HG02938 (cell line): ENCODE results near the gene SNRPA.
"Not testable (repeated sequence)": the region's sequence is repeated elsewhere in the genome, so short reads cannot be mapped to it uniquely, and the experiment has no call there.

Experiments
- ATAC-seq: cut with Tn5 transposase; IDR thresholded peaks from one replicate; pipeline ENCODE4 v1.9.1; 2021; ENCODE audit warnings: mild to moderate bottlenecking, moderate library complexity; ENCODE audit not compliant: unreplicated experiment

Gene SNRPA

GRCh38 chr19:40800339-40800996 is 49.5 kb downstream of the SNRPA start:
- ATAC-seq, result no peak

GRCh38 chr19:40800997-40801377 is 50.0 kb downstream of the SNRPA start:
- ATAC-seq, result no peak

DNA sequence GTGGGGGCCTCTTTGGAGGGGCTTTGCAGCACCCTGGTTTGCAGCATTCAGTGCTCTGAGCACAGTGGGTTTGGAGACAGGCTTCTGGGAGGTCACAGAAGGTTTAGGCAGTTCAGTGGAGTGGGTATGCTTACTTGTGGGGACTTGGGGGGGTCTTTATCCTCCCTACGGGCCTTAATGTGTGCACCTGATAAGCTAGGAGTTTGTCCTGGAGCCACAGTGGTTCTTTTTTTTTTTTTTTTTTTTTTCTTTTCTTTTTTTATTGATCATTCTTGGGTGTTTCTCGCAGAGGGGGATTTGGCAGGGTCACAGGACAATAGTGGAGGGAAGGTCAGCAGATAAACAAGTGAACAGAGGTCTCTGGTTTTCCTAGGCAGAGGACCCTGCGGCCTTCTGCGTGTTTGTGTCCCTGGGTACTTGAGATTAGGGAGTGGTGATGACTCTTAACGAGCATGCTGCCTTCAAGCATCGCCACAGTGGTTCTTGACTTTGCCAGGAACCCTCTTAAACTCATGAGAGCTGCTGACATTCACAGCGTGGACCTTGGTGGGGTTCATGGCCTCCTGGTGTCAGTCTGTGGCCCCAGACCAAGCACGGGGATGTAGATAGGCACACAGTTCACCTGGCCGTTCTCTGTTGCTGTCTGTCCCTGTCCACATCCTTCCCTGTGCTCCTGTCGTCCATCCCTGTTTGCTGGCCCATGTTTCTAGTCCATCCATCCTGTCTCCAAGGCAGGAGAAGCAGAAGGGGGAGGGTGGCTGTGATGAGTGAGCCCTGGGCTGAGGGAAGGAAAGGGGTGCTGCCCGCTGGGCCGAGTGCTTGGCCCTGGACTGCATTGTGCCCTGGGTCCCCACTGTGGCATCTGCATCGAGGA is 50.7 kb downstream of the SNRPA start:
- ATAC-seq, result no peak

DNA sequence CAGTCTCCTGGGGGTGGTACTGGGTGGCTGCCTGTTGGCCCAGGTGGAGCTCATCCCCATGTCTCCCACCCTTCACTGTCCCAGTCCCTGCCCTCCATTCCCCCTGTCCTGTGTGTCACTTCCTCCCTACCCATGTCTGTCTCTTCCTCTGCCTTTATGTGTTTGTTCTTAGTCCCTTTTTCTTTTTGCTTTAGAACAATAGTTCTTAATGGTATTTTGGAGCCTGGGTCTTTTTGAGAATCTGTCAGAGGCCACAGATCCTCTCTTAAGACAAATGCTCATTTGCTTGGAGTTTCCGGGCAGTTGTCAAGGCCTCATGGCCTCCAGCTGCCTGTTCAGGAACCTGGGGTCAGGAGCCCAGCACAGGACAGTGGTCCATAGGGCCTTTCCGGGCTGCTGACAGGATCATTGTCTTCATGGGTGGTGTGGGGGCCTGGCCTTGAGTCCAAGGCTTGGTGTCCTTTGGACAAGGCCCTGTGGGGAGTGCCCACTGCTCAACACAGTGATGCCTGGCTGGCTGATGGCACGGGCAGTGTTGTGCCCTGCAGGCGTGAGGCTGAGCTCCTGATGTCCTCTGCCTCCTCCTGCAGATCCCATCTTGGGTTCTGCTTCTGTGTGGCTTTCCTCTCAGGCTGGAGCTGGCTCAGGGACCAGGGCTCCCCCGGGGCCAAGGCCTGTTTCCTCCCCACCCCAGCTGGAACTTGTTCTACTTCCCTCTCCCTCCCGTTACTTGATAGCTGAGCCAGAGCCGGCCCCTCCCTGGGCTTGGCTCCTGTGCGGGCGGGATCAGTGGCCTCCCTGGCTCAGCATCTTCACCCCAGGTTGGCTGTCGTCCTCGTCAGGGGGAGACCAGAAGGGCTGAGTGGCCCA is 51.5 kb downstream of the SNRPA start:
- no peak for ATAC-seq

- no peak for ATAC-seq
Measured at GRCh38 chr19:40803170-40803856, 52.3 kb downstream of the SNRPA start.

DNA sequence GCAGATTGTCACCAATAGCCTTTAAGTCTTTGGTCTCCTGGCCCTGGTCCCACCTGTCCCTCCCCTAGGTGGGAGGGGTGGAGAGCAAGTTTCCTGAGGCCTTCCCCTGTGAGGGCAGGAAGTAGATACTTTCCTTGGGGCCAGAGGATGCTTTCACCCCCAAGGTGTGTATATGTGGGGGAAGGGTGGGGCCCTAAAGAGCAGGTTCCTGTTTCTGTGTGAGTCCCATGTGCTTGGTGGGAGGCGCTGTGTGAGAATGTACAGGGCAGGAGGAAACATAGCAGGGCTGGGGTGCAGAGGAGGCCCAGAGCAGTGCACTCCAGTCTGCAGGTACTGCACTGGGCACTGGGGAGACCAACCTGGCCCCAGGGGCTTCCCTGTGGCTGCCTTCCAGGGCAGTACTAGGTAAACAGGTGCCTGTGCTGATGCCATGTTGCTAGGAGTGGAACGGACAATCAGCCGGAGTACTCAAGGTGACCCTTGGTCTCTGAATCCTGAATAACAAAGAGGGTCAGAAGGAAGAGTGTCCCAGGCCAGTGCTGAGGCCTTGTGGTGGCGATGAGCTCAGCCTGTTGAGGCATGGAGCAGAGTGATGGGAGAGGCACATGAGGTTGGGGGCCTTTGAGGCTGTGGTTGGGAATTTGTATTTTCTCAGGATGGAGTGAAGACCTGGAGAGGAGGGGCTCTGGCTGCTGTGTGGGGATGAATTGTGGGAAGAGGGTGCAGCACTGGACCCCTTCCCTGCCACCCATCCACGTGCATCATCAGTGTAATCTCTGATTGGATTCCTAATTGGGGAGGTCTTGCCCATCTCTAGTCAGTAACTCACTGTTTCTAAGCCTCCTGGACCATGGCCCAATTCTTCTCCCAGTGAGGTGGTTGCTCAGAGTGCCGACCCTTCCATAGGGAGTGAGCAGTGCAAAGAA is 53.1 kb downstream of the SNRPA start:
- ATAC-seq, result no peak

- ATAC-seq, result no peak
Measured at GRCh38 chr19:40804783-40805242, 53.8 kb downstream of the SNRPA start.

GRCh38 chr19:40805258-40805868 is 54.4 kb downstream of the SNRPA start:
- no peak for ATAC-seq

GRCh38 chr19:40806423-40807146 is 55.6 kb downstream of the SNRPA start:
- ATAC-seq, result no peak

DNA sequence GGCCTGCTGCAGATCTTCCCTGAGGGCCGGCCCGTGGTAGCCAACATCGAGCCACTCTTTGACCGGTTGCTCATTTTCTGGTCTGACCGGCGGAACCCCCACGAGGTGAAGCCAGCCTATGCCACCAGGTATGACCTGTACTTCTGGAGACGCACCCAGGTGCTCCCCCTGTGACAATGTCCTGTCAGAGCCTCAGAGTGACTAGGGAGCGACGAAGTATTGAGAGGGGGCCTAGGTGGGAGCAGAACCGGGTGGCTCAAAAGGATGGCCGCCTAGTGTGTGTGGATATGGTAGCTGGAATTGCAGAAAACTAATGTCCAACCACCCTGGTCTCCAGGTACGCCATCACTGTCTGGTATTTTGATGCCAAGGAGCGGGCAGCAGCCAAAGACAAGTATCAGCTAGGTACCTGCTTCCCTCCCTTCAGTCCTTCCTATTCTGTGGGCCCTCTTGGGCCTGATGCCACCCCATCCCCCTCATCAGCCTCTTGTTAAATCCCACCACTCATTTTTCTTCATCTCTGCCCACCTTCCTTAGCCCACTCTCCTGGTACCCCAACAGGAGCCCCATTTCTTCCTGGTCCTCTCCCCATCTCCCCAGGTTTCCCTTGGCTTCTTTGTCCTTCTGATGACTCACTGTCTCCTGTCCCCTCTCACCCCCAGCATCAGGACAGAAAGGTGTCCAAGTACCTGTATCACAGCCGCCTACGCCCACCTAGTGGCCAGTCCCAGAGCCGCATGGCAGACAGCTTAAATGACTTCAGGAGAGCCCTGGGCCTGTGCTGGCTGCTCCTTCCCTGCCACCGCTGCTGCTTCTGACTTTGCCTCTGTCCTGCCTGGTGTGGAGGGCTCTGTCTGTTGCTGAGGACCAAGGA is 56.4 kb downstream of the SNRPA start:
- ATAC-seq, result no peak

DNA sequence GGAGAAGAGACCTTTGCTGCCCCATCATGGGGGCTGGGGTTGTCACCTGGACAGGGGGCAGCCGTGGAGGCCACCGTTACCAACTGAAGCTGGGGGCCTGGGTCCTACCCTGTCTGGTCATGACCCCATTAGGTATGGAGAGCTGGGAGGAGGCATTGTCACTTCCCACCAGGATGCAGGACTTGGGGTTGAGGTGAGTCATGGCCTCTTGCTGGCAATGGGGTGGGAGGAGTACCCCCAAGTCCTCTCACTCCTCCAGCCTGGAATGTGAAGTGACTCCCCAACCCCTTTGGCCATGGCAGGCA is 57.0 kb downstream of the SNRPA start:
- no peak for ATAC-seq

DNA sequence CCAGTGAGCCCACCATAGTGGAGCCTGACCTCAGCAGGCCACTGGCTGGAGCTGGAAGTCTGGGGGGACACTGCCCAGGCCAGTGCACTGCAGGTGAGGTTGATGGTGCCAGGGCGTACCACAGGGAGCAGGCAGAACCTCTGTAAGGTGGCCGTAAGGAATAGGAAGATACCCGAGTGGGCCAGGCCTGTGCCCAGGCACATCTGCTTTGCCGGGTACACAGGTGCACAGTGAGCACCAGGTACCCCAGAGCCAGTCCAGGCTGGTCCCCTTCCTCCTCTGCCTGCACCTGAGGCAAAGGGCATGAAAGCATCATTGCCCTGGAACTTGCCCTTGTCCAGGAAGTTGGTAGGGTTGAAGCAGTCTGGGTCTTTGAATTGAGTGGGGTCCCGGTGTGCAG is 57.5 kb downstream of the SNRPA start:
- no peak for ATAC-seq

GRCh38 chr19:40809358-40810086 is 58.5 kb downstream of the SNRPA start:
- ATAC-seq, result no peak

GRCh38 chr19:40810160-40810559 is 59.2 kb downstream of the SNRPA start:
- no peak for ATAC-seq

- ATAC-seq, result not testable (repeated sequence)
Measured at GRCh38 chr19:40810649-40811408, 59.8 kb downstream of the SNRPA start.
